Measurements from ENCODE around the gene SHISA6.
"Not testable (repeated sequence)": the region's sequence is repeated elsewhere in the genome, so short reads cannot be mapped to it uniquely, and the experiment has no call there.

Gene SHISA6

DNA sequence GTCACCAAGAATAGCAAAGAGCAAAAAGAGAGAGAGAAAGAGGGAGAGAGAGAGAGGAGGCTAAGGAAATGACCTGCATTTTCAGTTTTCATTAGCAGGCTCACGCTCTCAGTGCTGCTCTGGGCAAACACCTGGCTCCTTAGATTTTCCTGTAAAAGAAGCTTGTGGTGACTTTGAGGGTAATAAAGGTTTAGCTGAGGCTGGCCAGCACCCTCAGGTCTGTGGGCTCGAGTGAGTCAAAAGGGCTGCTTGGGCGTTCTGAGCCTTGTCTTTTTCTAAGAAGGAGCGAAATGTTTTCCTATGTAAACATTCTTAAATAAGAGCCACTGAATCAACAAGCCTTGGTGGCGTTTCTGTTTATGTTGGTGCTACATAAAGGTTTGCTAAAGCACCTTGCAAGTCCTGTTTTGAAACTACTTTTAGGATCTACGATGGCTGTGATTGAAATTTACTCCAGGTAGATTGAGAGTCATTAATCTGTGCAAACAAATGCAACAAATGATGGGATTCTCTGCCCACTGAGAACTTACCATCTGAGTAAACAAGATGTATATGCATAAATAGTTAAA is 38.8 kb downstream of the SHISA6 start:
- Mint-ChIP-seq H3K27ac (no peak overlapping the region), H3K36me3 (ENCODE audit: low read depth) (no peaks in the 10 kb centered on the region), H3K4me3 (no peak overlapping the region), H3K4me1 (ENCODE audit: low read depth) (no peaks in the 10 kb centered on the region), H3K27me3 (no peaks in the 10 kb centered on the region), H3K9me3 (peaks cover 12% of the 10 kb centered on the region)

DNA sequence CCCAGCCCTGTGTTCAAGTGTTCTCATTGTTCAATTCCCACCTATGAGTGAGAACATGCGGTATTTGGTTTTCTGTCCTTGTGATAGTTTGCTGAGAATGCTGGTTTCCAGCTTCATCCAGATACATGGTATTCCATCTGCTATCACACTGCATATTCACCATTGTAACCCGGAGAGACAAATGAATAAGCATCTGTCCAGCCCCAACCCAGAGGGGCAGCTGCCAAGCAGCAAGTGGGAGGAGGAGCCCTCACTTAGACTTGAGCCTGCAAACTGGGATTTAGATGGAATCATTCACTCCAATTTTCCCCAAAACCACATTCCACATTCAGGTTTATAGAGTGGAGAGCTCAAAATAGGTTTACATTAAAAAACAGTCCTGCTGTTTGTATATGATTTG is 41.6 kb downstream of the SHISA6 start:
- Mint-ChIP-seq H3K4me1 (ENCODE audit: low read depth) (no peaks in the 10 kb centered on the region), H3K27ac (no peak overlapping the region), H3K27me3 (peaks cover 3% of the 10 kb centered on the region), H3K36me3 (ENCODE audit: low read depth) (no peaks in the 10 kb centered on the region), H3K9me3 (peaks cover 8% of the 10 kb centered on the region), H3K4me3 (no peak overlapping the region)

DNA sequence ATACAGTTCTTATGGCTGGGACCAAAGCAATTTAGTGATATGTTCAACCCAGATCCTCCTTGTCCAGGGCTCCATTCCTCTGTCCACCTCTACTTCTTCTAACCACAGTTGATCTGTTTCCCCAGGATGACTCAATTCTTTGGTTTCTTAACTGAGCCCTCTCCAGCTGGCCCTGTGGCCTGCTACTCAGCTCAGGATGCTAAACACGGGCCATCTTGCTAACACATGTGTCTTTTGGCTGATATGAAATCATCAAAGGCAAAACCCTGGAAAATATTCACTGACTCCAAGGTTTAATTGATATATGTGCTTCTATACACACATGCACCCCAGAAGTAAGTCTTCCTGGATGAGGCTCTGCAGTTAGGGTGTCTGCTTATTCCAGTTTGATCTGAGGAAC is 43.8 kb downstream of the SHISA6 start:
- H3K27me3 Mint-ChIP-seq = peaks cover 3% of the 10 kb centered on the region
- H3K36me3 Mint-ChIP-seq (ENCODE audit: low read depth) = no peaks in the 10 kb centered on the region
- no peaks in the 10 kb centered on the region for H3K4me1 Mint-ChIP-seq (ENCODE audit: low read depth)
- peaks cover 7% of the 10 kb centered on the region for H3K9me3 Mint-ChIP-seq
- H3K4me3 Mint-ChIP-seq = no peak overlapping the region
- H3K27ac Mint-ChIP-seq = no peak overlapping the region

DNA sequence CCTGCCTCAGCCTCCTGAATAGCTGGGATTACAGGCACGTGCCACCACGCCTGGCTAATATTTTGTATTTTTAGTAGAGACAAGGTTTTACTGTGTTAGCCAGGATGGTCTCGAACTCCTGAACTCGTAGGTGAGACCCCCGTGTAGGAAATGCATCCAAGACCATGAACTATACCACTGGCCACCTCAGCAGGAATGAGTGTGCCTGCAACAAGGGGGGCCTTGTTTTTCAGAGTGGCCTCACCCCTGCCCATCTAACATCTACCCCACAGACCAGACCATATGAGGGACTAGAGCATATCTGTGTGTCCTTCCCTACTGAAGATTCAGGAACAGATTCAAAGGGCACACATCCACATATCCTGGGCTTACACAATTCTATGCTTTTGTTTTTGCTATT is 44.9 kb downstream of the SHISA6 start:
- Mint-ChIP-seq H3K4me3 (no peak overlapping the region), H3K27ac (no peak overlapping the region), H3K36me3 (ENCODE audit: low read depth) (no peaks in the 10 kb centered on the region), H3K9me3 (peaks cover 6% of the 10 kb centered on the region), H3K27me3 (peaks cover 3% of the 10 kb centered on the region), H3K4me1 (ENCODE audit: low read depth) (no peaks in the 10 kb centered on the region)

DNA sequence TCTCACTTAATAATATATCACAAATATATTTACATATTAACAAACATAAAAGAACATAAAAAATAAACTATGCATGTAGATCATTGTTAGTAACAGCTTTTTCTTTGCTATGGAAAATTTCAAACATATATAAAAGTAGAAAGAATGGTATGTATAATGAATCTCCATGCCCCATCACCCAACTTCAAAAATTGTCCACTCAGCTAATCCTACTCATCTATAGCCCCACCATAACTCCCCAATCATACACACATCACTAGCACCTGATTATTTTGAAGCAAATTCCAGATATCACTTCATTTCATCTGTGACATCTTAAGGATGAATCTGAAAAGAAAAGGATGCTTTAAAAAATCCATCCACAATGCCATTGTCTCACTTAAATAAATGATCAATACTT is 46.8 kb downstream of the SHISA6 start:
- H3K4me1 Mint-ChIP-seq (ENCODE audit: low read depth) = no peaks in the 10 kb centered on the region
- no peak overlapping the region for H3K4me3 Mint-ChIP-seq
- no peaks in the 10 kb centered on the region for H3K36me3 Mint-ChIP-seq (ENCODE audit: low read depth)
- peaks cover 3% of the 10 kb centered on the region for H3K27me3 Mint-ChIP-seq
- H3K27ac Mint-ChIP-seq = no peak overlapping the region
- H3K9me3 Mint-ChIP-seq = no peaks in the 10 kb centered on the region

DNA sequence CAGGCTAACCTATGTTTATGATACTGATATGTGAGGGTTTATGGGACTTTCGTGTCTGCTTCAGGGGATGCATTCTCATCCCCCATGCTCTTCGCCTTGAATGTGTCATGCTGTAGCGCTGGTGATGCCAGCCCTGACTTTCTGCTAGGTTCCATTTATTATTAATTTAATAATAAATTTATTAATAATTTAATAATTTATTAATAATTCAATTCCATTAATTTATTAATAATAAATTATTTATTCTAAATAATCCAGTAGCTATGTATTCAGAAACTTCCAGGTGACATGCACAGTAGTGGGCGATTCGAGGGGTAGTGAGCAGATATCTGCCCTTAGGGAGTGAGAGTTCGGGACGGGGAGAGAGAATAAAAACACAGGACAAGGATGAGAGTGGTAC is 49.8 kb downstream of the SHISA6 start:
- Mint-ChIP-seq H3K4me1 (ENCODE audit: low read depth) (no peaks in the 10 kb centered on the region), H3K27me3 (peaks cover 3% of the 10 kb centered on the region), H3K4me3 (no peak overlapping the region), H3K9me3 (no peaks in the 10 kb centered on the region), H3K27ac (no peak overlapping the region), H3K36me3 (ENCODE audit: low read depth) (no peaks in the 10 kb centered on the region)

DNA sequence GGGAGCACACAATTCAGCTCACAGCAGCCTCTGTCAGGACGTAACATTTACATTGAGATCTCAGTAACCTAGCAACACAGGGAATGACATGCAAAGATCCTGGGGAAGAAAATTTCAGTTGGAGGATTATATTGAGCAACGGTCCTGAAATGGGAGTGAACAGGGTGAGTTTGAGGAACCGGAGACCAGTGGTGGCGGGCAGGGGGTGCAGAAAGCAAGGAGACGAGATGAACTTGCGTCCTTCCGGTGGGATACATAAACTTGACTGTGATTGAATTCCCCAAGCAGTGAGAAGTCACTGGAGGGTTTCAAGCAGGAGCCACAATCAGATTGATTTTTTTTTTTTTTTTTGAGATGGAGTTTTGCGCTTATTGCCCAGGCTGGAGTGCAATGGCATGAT is 51.5 kb downstream of the SHISA6 start:
- Mint-ChIP-seq H3K4me1 (ENCODE audit: low read depth) (no peaks in the 10 kb centered on the region), H3K4me3 (no peak overlapping the region)

DNA sequence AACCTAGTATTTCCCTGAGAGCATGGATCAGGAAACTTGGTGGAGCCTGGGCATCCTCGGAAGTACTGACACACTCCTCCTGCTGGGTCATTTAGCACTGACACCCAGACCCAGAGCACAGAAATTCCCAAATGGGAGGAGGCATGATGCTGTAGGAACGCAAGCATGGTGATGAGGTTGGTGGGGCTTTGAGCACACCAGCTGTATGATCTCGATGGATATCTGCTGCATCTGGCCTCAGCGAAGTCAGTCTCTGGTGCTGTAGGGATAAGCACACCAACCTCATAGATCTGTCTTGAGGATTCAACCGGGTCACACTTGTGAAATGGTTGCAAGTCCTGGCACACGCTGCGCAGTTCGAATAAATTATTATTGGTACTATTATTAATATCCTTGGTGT is 52.5 kb downstream of the SHISA6 start:
- Mint-ChIP-seq H3K4me3 (no peak overlapping the region), H3K4me1 (ENCODE audit: low read depth) (no peaks in the 10 kb centered on the region), H3K27me3 (peaks cover 3% of the 10 kb centered on the region), H3K36me3 (ENCODE audit: low read depth) (no peaks in the 10 kb centered on the region), H3K9me3 (peaks cover 4% of the 10 kb centered on the region), H3K27ac (no peak overlapping the region)

More for the DNA sequence above, 51.5 kb downstream of the SHISA6 start:
- no peak overlapping the region for H3K27ac Mint-ChIP-seq
- H3K27me3 Mint-ChIP-seq = peaks cover 3% of the 10 kb centered on the region
- peaks cover 4% of the 10 kb centered on the region for H3K9me3 Mint-ChIP-seq
- H3K36me3 Mint-ChIP-seq (ENCODE audit: low read depth) = no peaks in the 10 kb centered on the region

DNA sequence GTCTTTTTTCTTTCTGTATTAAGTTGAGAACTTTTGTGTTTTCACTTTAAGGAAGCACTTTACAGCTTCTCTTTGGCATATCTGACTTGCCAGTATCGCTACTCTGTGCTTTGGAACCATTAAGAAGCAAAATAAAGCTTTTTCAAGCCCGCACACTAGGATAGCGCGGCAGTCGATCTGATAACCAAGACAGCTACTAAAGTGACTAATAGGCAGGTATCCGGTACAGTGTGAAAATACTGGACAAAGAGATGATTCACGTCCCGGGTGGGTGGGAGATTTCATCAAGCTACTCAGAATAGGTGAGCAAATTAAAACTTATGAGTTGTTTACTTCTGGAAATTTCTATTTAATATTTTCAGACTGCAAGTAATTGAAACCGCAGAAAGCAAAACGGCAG is 53.8 kb downstream of the SHISA6 start:
- peaks cover 3% of the 10 kb centered on the region for H3K27me3 Mint-ChIP-seq
- H3K9me3 Mint-ChIP-seq = peaks cover 4% of the 10 kb centered on the region
- H3K36me3 Mint-ChIP-seq (ENCODE audit: low read depth) = no peaks in the 10 kb centered on the region
- no peaks in the 10 kb centered on the region for H3K4me1 Mint-ChIP-seq (ENCODE audit: low read depth)
- H3K27ac Mint-ChIP-seq = no peak overlapping the region
- no peak overlapping the region for H3K4me3 Mint-ChIP-seq

DNA sequence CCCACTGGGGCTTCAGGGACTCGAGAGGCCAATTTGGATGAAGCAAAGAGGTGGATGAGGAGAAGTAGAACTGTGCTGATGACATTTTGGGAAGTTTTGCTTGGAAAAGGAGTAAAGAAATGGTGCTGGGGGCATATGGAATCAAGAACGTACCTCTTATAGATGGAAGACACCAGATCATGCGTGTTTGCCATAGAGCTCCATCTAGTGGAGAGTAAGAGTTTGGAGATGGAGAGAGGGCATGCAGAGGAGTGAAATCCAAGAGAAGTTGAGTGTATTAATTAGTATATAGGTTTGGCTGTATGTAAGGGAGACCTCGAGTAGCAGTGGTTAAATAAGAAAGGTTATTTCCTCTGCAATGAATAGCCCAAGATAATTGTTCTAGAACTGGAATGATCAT is 56.0 kb downstream of the SHISA6 start:
- no peak overlapping the region for H3K4me3 Mint-ChIP-seq
- peaks cover 3% of the 10 kb centered on the region for H3K27me3 Mint-ChIP-seq
- peaks cover 4% of the 10 kb centered on the region for H3K9me3 Mint-ChIP-seq
- H3K27ac Mint-ChIP-seq = no peak overlapping the region
- no peaks in the 10 kb centered on the region for H3K4me1 Mint-ChIP-seq (ENCODE audit: low read depth)
- no peaks in the 10 kb centered on the region for H3K36me3 Mint-ChIP-seq (ENCODE audit: low read depth)

DNA sequence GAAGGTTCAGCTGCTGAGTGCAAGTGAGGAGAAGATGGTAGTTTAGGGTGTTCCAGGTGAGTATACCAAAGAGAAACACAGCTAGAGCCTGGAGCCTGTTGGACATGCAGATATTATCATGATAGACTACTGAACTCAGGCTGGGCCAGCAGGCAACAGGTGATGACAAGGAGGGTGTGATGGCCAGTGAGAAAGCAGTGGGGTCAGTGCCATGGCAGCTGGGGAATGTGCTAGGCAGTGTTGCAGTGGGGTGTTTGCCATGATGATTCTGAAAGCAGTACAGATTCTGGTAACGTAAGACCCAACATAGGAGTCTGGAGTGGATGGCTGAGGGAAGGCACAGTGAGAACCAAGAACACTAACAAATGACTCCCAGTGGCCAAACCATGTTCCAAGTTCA is 57.4 kb downstream of the SHISA6 start:
- no peak overlapping the region for H3K27ac Mint-ChIP-seq
- no peaks in the 10 kb centered on the region for H3K4me1 Mint-ChIP-seq (ENCODE audit: low read depth)
- H3K4me3 Mint-ChIP-seq = no peak overlapping the region
- H3K27me3 Mint-ChIP-seq = peaks cover 3% of the 10 kb centered on the region
- H3K9me3 Mint-ChIP-seq = peaks cover 4% of the 10 kb centered on the region
- H3K36me3 Mint-ChIP-seq (ENCODE audit: low read depth) = no peaks in the 10 kb centered on the region

DNA sequence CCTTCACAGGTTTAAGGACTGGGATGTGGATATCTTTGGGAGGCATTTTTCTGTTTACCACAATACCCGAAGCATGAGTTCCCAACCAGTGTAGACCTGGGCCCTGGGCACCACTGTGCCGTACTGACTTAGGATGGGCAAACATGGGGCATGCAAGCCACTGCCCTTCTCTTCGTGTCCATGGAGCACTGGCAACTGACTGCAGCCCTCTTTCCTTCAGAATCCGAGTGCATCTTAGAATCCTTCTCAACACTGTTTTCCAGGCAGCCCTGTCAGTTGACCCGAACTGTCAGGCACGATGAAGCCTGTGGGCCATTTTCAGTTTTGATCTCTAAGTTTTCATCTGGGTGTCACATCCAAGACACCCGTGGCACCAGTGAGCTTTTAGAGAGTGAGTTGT is 59.2 kb downstream of the SHISA6 start:
- H3K36me3 Mint-ChIP-seq (ENCODE audit: low read depth) = no peaks in the 10 kb centered on the region
- H3K27ac Mint-ChIP-seq = no peak overlapping the region
- H3K9me3 Mint-ChIP-seq = peaks cover 4% of the 10 kb centered on the region
- no peaks in the 10 kb centered on the region for H3K4me1 Mint-ChIP-seq (ENCODE audit: low read depth)
- no peak overlapping the region for H3K4me3 Mint-ChIP-seq
- peaks cover 3% of the 10 kb centered on the region for H3K27me3 Mint-ChIP-seq

DNA sequence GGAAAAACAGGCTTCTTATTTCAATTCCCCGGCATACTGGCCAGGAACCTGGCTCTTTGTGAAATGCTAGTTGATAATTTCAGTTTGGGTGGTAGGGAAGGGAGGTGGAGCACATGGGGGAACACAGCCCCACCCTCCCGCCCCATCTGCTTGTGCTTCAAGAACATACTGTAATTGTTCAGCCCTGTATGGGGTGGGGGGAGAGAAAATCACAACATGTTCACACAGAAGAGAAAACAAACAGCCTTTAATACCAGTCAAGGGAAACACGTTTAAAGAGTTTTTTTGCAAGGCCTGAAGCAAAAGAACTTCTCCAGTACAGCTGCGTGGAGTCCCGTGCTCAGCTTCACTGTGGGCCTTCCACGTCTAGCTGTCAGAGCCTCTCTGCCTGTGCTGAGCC is 59.7 kb downstream of the SHISA6 start:
- H3K4me3 Mint-ChIP-seq = no peak overlapping the region
- H3K36me3 Mint-ChIP-seq (ENCODE audit: low read depth) = no peaks in the 10 kb centered on the region
- peaks cover 3% of the 10 kb centered on the region for H3K27me3 Mint-ChIP-seq
- H3K9me3 Mint-ChIP-seq = peaks cover 4% of the 10 kb centered on the region
- H3K27ac Mint-ChIP-seq = no peak overlapping the region
- H3K4me1 Mint-ChIP-seq (ENCODE audit: low read depth) = no peaks in the 10 kb centered on the region

DNA sequence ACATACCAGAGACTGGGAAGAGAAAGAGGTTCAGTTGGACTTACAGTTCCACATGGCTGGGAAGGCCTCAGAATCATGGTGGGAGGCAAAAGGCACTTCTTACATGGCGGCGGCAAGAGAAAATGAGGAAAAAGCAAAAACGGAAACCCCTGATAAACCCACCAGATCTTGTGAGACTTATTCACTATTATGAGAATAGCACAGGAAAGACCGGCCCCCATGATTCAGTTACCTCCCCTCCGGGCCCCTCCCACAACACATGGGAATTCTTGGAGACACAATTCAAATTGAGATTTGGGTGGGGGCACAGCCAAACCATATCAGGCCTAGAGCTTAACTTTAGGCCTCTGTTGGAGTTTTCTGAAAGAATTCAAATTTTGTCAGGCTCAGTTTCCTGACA is 60.9 kb downstream of the SHISA6 start:
- H3K4me3 Mint-ChIP-seq; H3K4me1 Mint-ChIP-seq (ENCODE audit: low read depth); H3K27ac Mint-ChIP-seq; H3K27me3 Mint-ChIP-seq; H3K36me3 Mint-ChIP-seq (ENCODE audit: low read depth); H3K9me3 Mint-ChIP-seq: not testable (repeated sequence)

DNA sequence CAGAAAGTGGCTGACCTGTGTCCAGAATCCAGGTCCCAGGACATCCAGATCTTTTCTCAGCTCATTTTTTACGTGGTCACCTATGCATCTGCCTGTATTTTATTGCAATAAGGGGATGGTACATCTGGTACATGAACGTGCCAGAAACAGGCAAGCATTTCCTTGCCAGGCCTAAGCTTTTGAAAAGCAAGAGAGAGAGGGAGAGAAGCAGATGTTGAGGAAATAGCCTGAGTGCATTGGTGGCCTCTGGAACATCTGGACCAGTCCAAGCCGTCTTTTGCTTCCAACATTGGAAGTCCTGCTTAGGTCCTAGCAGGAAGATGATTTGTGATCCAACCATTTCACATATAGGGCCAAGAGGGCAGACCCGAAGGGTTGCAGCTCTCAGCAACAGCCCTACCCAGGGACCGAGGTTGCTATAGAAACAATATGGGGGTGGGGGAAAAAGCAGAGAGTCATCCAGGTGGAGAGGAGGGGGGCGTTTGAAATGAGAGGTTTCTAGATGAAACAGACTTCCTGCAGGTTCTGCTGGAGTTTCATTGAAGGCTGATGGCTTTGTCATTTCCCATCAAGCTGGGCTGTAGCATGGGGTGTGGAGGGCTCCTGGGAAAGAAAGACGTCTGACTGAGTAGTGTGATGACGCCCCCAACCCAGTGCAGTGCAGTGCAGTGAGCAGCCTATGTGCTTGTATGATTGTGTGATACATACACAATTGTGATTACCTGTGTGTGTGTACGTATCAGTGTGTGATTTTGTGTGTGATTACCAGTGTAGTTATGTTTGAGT is 61.6 kb downstream of the SHISA6 start:
- H3K4me3 Mint-ChIP-seq = no peak overlapping the region
- H3K4me1 Mint-ChIP-seq (ENCODE audit: low read depth) = no peaks in the 10 kb centered on the region
- H3K36me3 Mint-ChIP-seq (ENCODE audit: low read depth) = no peaks in the 10 kb centered on the region
- H3K27me3 Mint-ChIP-seq = no peaks in the 10 kb centered on the region
- H3K27ac Mint-ChIP-seq = no peak overlapping the region
- H3K9me3 Mint-ChIP-seq = no peaks in the 10 kb centered on the region
